ENCODE data around the gene NOS1AP. TPM values are rescaled to one million over a fixed set of nuclear protein-coding genes. Genes with fewer than 3 reads are reported as not detected.

The NOS1AP gene
- total RNA-seq, 5 donors from 2014 or later (not counting 1 experiment from before 2014, with no cell fraction given): 0.07 to 0.16 (median 0.09) TPM; not detected in 2

DNA sequence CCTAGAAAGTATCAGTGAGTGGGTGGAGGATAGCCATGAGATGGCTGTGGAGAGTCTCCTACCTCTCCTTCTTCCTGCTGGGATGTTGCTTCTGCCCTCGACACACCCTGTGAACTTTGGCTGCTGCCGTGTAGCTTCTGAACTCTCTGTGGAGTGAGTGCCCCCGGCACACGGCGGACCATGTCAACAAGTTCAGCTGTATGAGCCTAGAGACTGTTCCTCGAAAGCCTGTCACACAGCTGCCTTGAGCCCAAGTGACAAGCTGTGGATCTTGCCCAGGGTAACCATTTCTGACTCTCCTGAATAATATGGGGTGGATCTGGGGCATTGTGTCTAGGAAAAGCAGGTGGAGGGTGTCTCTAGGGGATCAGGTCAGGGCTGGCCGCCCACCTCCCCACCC lies 143.2 kb downstream of the NOS1AP start:
- no peaks in the 10 kb centered on the region for H3K9me3 Mint-ChIP-seq
- H3K4me1 Mint-ChIP-seq: no peaks in the 10 kb centered on the region
- no peaks in the 10 kb centered on the region for H3K36me3 Mint-ChIP-seq
- 85% methylated on average over 6 of the region's 7 CpGs for WGBS (ENCODE audit: insufficient coverage)
- H3K4me3 Mint-ChIP-seq: no peak overlapping the region
- Histone ChIP-seq H3K27me3 (replicated peaks in 1 of 2; ENCODE audit: control insufficient read depth in 2 of 2, extremely low read depth in 1 of 2, insufficient read depth in 2 of 2, low read length in 1 of 2) (peaks cover 0 to 18% of the 10 kb centered on the region in 2 experiments), H3K4me3 (ENCODE audit: control insufficient read depth in 1 of 2, extremely low read depth in 1 of 2, low read length in 1 of 2) (no peak overlapping the region), H3K27ac (ENCODE audit: low read length) (no peak overlapping the region), H3K9me3 (no peaks in the 10 kb centered on the region), H3K36me3 (ENCODE audit: control insufficient read depth in 2 of 2, extremely low read depth in 1 of 2, insufficient read depth in 1 of 2, low read length in 1 of 2) (no peaks in the 10 kb centered on the region), H3K4me1 (ENCODE audit: control insufficient read depth in 1 of 2, extremely low read depth in 1 of 2, insufficient read depth in 2 of 2, low read length in 2 of 2) (no peaks in the 10 kb centered on the region)
- ChIA-PET POLR2A (no interaction called here), CTCF (no interaction called here)
- H3K27me3 Mint-ChIP-seq: peaks cover 21 to 39% of the 10 kb centered on the region in 2 donors
- no peak for DNase-seq
- H3K27ac Mint-ChIP-seq: no peak overlapping the region
- no peak for ATAC-seq (replicated peaks in 1 of 4)

DNA sequence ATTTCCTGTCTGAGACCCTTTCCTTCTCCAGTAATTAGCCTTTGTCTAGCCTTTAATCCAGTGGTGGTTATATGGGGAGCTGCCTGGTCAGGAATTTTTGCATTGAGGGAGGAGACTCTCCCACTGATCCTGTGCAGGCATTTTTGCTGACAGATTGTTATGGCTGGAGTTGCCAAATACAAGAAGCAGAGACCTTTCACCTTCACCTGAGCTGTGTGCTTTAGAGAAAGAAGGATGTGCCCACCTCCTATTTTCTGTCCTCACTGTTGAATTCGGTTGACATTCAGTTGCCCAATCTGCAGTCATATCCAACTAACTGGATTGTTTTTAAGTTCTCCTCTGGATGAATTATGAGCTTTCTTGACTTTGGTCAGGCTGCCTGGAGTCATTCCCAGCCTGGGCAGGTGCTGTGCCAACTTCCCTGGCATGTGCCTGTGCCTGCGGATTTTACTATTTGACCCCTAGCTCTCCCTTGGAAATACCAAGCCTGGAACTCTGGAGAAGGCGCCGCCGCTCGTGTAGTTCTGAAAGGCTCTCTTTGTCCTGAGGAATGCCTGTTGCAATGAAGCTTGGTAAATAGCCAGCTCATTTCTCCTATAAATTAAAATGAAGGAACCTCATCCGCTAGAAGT lies 143.9 kb downstream of the NOS1AP start:
- 100% methylated on average over 2 of the region's 7 CpGs for WGBS (ENCODE audit: insufficient coverage)
- no peaks in the 10 kb centered on the region for H3K9me3 ChIP-seq
- DNase-seq: no peak
- H3K27ac ChIP-seq (ENCODE audit: low read length): no peak overlapping the region
- H3K36me3 ChIP-seq (ENCODE audit: control insufficient read depth in 2 of 2, extremely low read depth in 1 of 2, insufficient read depth in 1 of 2, low read length in 1 of 2): no peaks in the 10 kb centered on the region
- H3K27me3 Mint-ChIP-seq: peaks cover 21 to 37% of the 10 kb centered on the region in 2 donors
- no peaks in the 10 kb centered on the region for H3K4me1 Mint-ChIP-seq
- ATAC-seq (replicated peaks in 1 of 4): no peak
- H3K4me3 Mint-ChIP-seq: no peak overlapping the region
- H3K9me3 Mint-ChIP-seq: no peaks in the 10 kb centered on the region
- no peak overlapping the region for H3K27ac Mint-ChIP-seq
- CTCF ChIA-PET: no interaction called here
- H3K4me1 ChIP-seq (ENCODE audit: control insufficient read depth in 1 of 2, extremely low read depth in 1 of 2, insufficient read depth in 2 of 2, low read length in 2 of 2): no peaks in the 10 kb centered on the region
- no peak overlapping the region for H3K4me3 ChIP-seq (ENCODE audit: control insufficient read depth in 1 of 2, extremely low read depth in 1 of 2, low read length in 1 of 2)
- no peaks in the 10 kb centered on the region for H3K36me3 Mint-ChIP-seq
- POLR2A ChIA-PET: interaction anchor here in 1 of 2 donors (0.6 kb wide), 1 partner anchor 61 kb away, joined by 6 read pairs; no protein-coding TSS in a partner anchor
- H3K27me3 ChIP-seq (replicated peaks in 1 of 2; ENCODE audit: control insufficient read depth in 2 of 2, extremely low read depth in 1 of 2, insufficient read depth in 2 of 2, low read length in 1 of 2): peaks cover 0 to 18% of the 10 kb centered on the region in 2 experiments

DNA sequence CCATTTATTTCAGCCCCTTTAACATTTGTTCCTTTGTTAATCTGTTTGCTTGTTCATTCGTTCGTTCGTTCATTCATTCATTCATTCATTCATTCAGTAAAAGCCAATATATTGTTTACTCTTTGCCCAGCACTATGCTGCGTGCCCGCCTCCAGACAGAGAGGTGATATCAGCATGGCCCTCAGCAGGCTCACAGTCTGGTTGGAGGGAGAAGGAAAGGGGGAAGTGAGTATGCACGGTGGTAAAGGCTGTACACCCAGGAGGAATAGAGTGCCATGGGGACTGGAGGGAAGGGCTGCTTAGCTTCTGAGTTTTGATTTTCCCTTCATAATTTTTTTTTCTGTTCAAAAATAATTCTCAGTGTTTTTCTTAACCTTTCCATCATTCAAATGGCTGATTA lies 144.7 kb downstream of the NOS1AP start:
- Mint-ChIP-seq H3K27me3 (peaks cover 23 to 41% of the 10 kb centered on the region in 2 donors), H3K27ac (no peak overlapping the region)

DNA sequence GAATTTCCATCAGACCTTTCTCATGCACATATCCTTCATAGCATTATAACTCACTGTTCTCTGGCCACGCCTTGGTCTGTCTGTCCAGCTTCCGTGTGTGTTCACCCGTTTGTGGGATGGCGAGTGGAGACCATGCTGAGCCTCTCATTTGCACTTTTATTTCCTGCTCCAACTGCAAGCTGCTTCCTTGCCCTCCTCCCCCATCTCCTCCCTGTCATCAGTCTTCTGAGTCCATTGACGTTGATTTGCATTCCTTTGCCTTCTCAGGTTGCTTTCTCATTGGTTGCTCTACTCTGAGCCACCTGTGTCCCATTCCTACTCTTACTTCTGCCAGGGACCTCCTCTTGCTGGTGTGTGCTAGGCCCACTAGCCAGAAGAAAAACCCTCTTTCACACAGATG lies 146.4 kb downstream of the NOS1AP start:
- no peaks in the 10 kb centered on the region for H3K9me3 ChIP-seq
- peaks cover 24 to 40% of the 10 kb centered on the region in 2 donors for H3K27me3 Mint-ChIP-seq
- no peaks in the 10 kb centered on the region for H3K36me3 Mint-ChIP-seq
- H3K27ac ChIP-seq (ENCODE audit: low read length): no peak overlapping the region
- no peaks in the 10 kb centered on the region for H3K4me1 ChIP-seq (ENCODE audit: control insufficient read depth in 1 of 2, extremely low read depth in 1 of 2, insufficient read depth in 2 of 2, low read length in 2 of 2)
- ATAC-seq (replicated peaks in 1 of 4) (no peak), DNase-seq (no peak)
- no peak overlapping the region for H3K27ac Mint-ChIP-seq
- H3K27me3 ChIP-seq (replicated peaks in 1 of 2; ENCODE audit: control insufficient read depth in 2 of 2, extremely low read depth in 1 of 2, insufficient read depth in 2 of 2, low read length in 1 of 2): peaks cover 0 to 12% of the 10 kb centered on the region in 2 experiments
- CTCF ChIA-PET: no interaction called here
- no peaks in the 10 kb centered on the region for H3K4me1 Mint-ChIP-seq
- POLR2A ChIA-PET: no interaction called here
- no peaks in the 10 kb centered on the region for H3K36me3 ChIP-seq (ENCODE audit: control insufficient read depth in 2 of 2, extremely low read depth in 1 of 2, insufficient read depth in 1 of 2, low read length in 1 of 2)
- 54% methylated on average over 5 of the region's 5 CpGs for WGBS (ENCODE audit: insufficient coverage)
- H3K4me3 ChIP-seq (ENCODE audit: control insufficient read depth in 1 of 2, extremely low read depth in 1 of 2, low read length in 1 of 2): no peak overlapping the region
- H3K4me3 Mint-ChIP-seq: no peak overlapping the region
- no peaks in the 10 kb centered on the region for H3K9me3 Mint-ChIP-seq

More for the DNA sequence above, 144.7 kb downstream of the NOS1AP start:
- no peak for ATAC-seq (replicated peaks in 1 of 4)
- POLR2A ChIA-PET: interaction anchor here in 1 of 2 donors (0.6 kb wide), 1 partner anchor 60 kb away, joined by 6 read pairs; no protein-coding TSS in a partner anchor
- Histone ChIP-seq H3K27me3 (replicated peaks in 1 of 2; ENCODE audit: control insufficient read depth in 2 of 2, extremely low read depth in 1 of 2, insufficient read depth in 2 of 2, low read length in 1 of 2) (peaks cover 0 to 18% of the 10 kb centered on the region in 2 experiments), H3K27ac (ENCODE audit: low read length) (no peak overlapping the region), H3K36me3 (ENCODE audit: control insufficient read depth in 2 of 2, extremely low read depth in 1 of 2, insufficient read depth in 1 of 2, low read length in 1 of 2) (no peaks in the 10 kb centered on the region), H3K4me1 (ENCODE audit: control insufficient read depth in 1 of 2, extremely low read depth in 1 of 2, insufficient read depth in 2 of 2, low read length in 2 of 2) (no peaks in the 10 kb centered on the region), H3K4me3 (ENCODE audit: control insufficient read depth in 1 of 2, extremely low read depth in 1 of 2, low read length in 1 of 2) (no peak overlapping the region), H3K9me3 (no peaks in the 10 kb centered on the region)
- no CpG with 5 or more reads among the region's 6 CpGs for WGBS (ENCODE audit: insufficient coverage)
- no peak overlapping the region for H3K4me3 Mint-ChIP-seq
- CTCF ChIA-PET: no interaction called here
- H3K4me1 Mint-ChIP-seq: no peaks in the 10 kb centered on the region
- no peaks in the 10 kb centered on the region for H3K36me3 Mint-ChIP-seq
- no peaks in the 10 kb centered on the region for H3K9me3 Mint-ChIP-seq
- DNase-seq: no peak

DNA sequence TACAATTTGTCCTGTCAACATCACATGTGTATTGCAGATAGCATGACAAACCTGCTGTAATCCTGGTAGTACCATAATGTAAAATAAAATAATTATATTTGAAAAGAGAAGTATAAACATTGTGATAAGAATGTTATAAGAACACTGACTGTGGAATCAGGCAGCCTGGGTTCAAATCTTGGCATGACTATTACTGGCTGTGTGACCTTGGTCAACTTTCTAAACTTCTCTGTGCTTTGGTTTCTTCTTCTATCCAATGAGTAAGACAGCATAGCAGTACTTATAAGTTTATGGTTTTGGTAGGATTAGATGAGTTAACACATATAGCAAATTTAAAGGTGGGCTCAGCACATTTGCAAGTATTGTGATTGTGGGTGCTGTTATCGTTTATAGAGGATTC lies 147.1 kb downstream of the NOS1AP start:
- CTCF ChIA-PET: interaction anchor here in 1 of 2 donors (0.6 kb wide), 1 partner anchor 23 kb away, joined by 3 read pairs; no protein-coding TSS in a partner anchor
- Histone ChIP-seq H3K4me1 (ENCODE audit: control insufficient read depth in 1 of 2, extremely low read depth in 1 of 2, insufficient read depth in 2 of 2, low read length in 2 of 2) (no peaks in the 10 kb centered on the region), H3K4me3 (ENCODE audit: control insufficient read depth in 1 of 2, extremely low read depth in 1 of 2, low read length in 1 of 2) (no peak overlapping the region), H3K27me3 (replicated peaks in 1 of 2; ENCODE audit: control insufficient read depth in 2 of 2, extremely low read depth in 1 of 2, insufficient read depth in 2 of 2, low read length in 1 of 2) (peaks cover 0 to 12% of the 10 kb centered on the region in 2 experiments), H3K27ac (ENCODE audit: low read length) (no peak overlapping the region), H3K9me3 (no peaks in the 10 kb centered on the region), H3K36me3 (ENCODE audit: control insufficient read depth in 2 of 2, extremely low read depth in 1 of 2, insufficient read depth in 1 of 2, low read length in 1 of 2) (no peaks in the 10 kb centered on the region)
- peaks cover 25 to 43% of the 10 kb centered on the region in 2 donors for H3K27me3 Mint-ChIP-seq
- H3K36me3 Mint-ChIP-seq: no peaks in the 10 kb centered on the region
- H3K4me3 Mint-ChIP-seq: no peak overlapping the region
- no peaks in the 10 kb centered on the region for H3K4me1 Mint-ChIP-seq
- ATAC-seq (replicated peaks in 1 of 4): no peak
- H3K9me3 Mint-ChIP-seq: no peaks in the 10 kb centered on the region
- DNase-seq: no peak
- 100% methylated on average over 1 of the region's 1 CpG for WGBS (ENCODE audit: insufficient coverage)
- POLR2A ChIA-PET: no interaction called here
- H3K27ac Mint-ChIP-seq: no peak overlapping the region

DNA sequence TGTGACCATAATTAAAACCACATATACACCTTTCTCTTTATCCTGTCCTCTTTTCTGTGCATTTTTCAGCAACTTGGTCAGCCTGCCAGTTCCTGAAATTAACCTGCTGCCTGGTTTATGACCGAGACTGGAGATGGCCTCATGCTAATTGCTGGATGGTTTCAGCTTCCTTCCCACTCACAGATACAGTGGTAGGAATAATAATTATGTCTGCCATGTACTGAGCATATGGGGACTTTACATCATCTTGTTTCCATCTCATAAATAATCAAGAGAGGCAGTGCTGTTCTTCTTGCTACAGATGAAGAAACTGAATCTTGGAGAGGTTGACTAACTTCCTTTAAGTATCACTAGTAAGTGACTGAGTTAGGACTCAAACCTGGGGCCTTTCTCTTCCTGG lies 148.2 kb downstream of the NOS1AP start:
- no peaks in the 10 kb centered on the region for H3K36me3 Mint-ChIP-seq
- Histone ChIP-seq H3K36me3 (ENCODE audit: control insufficient read depth in 2 of 2, extremely low read depth in 1 of 2, insufficient read depth in 1 of 2, low read length in 1 of 2) (no peaks in the 10 kb centered on the region), H3K4me3 (ENCODE audit: control insufficient read depth in 1 of 2, extremely low read depth in 1 of 2, low read length in 1 of 2) (no peak overlapping the region), H3K27ac (ENCODE audit: low read length) (no peak overlapping the region), H3K9me3 (no peaks in the 10 kb centered on the region), H3K4me1 (ENCODE audit: control insufficient read depth in 1 of 2, extremely low read depth in 1 of 2, insufficient read depth in 2 of 2, low read length in 2 of 2) (no peaks in the 10 kb centered on the region), H3K27me3 (replicated peaks in 1 of 2; ENCODE audit: control insufficient read depth in 2 of 2, extremely low read depth in 1 of 2, insufficient read depth in 2 of 2, low read length in 1 of 2) (peaks cover 0 to 8% of the 10 kb centered on the region in 2 experiments)
- ChIA-PET CTCF (no interaction called here), POLR2A (no interaction called here)
- H3K9me3 Mint-ChIP-seq: no peaks in the 10 kb centered on the region
- H3K4me1 Mint-ChIP-seq: no peaks in the 10 kb centered on the region
- H3K27me3 Mint-ChIP-seq: peaks cover 25 to 40% of the 10 kb centered on the region in 2 donors
- DNase-seq (no peak), ATAC-seq (replicated peaks in 1 of 4) (no peak)
- no peak overlapping the region for H3K4me3 Mint-ChIP-seq
- WGBS (ENCODE audit: insufficient coverage): no CpG with 5 or more reads among the region's 1 CpG
- H3K27ac Mint-ChIP-seq: no peak overlapping the region

Measured in T-cell (primary cell).